ENCODE results near the gene LYST.
"Not testable (repeated sequence)": the region's sequence is repeated elsewhere in the genome, so short reads cannot be mapped to it uniquely, and the experiment has no call there.

LYST gene

GRCh38 chr1:235637756-235638534 is 228.8 kb downstream of the LYST start:
- no peak for DNase-seq (ENCODE audit: low read depth)

GRCh38 chr1:235635938-235636662 is 230.6 kb downstream of the LYST start:
- no peak for DNase-seq (ENCODE audit: low read depth)

DNA sequence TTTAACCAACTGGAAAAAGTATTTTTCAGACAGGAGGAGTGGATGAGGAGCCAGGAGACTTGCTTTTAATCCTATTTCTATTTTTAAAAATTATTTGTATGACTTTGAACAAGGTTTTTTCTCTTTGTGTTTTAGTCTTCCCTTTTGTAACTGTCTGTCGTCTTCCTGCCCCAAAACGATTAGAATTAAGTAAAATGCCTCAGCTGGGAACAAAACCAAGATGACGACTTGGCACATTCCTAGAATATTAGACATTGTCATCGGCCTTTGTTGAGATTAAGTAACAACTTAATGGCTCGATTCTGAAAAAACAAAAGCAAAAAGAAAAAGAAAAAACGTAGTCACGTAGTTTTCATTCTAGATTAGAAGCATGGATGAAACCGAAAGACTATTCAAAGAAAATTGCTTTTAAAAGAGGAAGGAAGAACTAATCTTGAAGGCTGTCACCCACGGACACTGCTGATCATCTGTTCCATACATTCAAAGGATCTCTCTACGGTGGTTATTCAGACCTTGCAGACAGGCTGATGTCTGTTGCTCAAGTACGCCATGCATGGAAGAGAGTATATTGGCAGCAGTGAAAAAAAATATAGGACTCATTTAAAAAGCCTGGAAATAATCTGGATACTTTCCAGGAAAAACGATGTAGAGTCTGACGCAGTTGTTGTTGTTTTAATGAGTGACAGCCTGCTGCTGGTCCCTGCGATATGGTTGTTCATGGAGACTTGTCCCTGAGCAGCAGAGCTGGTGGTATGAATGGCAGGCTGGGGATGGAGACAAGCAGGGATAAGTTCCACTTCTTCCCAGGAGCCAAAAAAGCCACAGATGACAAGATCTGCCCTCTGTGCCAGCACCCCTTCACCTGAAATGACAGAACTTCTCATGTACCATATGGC is 234.0 kb downstream of the LYST start:
- DNase-seq (ENCODE audit: low read depth) = no peak

GRCh38 chr1:235631816-235632215 is 234.9 kb downstream of the LYST start:
- DNase-seq (ENCODE audit: low read depth) = no peak

DNA sequence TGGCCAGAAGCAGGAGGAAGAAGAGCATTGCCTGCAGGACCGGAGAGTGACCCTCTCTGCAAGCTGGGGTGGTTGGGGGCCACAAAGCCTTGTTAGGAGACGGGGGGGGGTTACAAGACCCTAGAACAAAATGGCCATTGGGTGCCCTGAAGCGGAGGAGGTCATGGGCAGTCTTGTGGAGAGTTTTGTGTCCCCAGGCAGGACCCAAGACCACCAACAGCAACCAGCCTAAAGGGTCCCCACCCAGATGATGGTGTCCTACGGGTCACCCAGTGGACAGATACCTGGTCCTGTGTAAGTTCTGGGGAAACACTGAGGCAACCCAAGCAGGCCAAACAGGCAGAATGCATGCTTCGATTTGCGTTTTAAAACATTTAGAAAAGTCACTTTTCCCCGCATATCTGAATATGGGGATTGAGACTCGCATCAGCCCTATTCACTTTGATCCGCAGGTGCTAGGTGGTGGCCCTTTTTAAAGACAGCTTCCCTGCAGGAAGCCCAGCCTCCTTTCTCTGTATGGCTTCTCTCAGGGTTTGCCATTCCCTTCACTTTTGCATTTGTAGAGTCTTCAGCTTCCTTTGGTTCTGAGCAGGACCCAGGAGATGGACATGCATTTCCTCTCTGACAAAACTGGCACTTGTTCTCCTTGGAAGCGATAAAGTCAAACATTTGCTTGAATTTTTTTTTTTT is 238.2 kb downstream of the LYST start:
- DNase-seq (ENCODE audit: low read depth) = no peak

- DNase-seq (ENCODE audit: low read depth) = no peak
Observed at GRCh38 chr1:235625831-235626230, 240.9 kb downstream of the LYST start.

DNA sequence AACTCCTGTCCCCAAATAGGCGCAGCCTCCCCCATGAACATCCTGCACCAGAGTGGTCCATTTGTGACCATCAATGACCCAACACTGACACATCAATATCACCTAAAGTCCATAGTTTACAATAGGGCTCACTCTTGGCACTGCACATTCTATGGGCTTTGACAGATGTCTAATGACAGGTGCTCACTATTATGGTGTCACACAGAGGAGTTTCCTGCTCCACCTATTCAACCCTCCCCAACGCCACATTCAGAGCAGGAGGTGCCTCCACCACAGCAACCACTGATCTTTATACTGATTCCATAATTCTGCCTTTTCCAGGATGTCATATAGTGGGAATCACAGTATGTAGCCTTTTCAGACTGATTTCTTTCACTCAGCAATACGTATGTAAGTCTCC is 241.4 kb downstream of the LYST start:
- DNase-seq (ENCODE audit: low read depth) = no peak

GRCh38 chr1:235624721-235625333 is 241.9 kb downstream of the LYST start:
- DNase-seq (ENCODE audit: low read depth) = no peak

- DNase-seq (ENCODE audit: low read depth) = no peak
Observed at GRCh38 chr1:235622936-235623779, 243.5 kb downstream of the LYST start.

- DNase-seq (ENCODE audit: low read depth) = not testable (repeated sequence)
Observed at GRCh38 chr1:235619149-235619548, 247.6 kb downstream of the LYST start.

DNA sequence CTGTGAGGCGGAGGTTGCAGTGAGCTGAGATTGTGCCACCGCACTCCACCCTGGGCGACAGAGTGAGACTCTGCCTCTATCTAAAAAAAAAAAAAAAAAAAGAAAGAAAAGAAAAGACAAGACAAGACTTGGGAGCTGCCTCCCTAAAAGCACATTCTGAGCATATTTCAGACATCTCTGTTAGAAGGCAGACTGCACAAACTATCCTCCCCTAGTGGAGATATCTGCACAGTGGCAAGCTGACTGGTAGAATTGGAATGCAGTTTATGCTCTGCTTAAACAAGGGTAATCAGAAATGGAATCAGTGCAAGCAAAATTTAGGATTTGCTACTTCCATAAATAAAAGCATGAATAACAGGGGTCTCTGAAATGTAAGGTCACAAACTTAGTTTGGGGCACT is 248.9 kb downstream of the LYST start:
- DNase-seq (ENCODE audit: low read depth) = no peak

DNA sequence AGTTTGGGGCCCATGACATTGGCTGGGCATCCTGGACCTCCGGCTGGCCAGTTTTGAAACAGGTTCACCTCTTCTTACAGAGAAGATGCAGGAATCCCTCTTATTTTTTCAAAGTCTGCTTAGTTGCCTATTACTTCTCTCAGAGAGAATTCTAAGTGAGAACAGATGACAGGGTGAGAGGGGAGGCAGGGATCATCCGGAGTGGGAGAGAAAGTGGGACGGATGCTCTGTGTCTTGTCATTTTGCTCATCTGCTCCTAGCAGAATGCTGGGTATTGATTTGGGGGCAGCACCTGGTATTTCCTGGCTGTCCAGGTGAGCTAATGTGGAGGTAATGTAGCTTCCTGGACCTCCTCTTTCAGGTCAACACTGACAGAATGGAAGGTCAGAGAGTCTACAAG is 249.6 kb downstream of the LYST start:
- DNase-seq (ENCODE audit: low read depth) = no peak

GRCh38 chr1:235614442-235614954 is 252.2 kb downstream of the LYST start:
- DNase-seq (ENCODE audit: low read depth) = no peak

- no peak for DNase-seq (ENCODE audit: low read depth)
Observed at GRCh38 chr1:235613602-235614001, 253.1 kb downstream of the LYST start.

DNA sequence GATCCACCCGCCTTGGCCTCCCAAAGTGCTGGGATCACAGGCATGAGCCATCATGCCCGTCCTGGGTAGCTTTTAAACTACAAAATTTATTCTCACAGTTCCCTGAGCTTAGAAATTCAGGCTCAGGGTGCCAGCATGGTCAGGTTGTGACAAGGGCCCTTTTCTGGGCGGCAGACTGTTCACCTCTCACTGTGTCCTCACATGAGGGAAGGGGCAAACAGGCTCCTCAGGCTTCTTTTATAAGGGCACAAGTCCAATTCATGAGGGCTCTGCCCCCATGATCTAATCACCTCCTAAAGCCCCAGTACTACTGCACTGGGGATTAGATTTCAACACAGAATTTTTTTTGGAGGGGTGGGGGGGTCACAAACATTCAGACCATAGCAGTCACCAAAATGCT is 253.9 kb downstream of the LYST start:
- DNase-seq (ENCODE audit: low read depth) = no peak

Data from activated T-helper 1 cell treated with Interleukin-2 at 50 U/mL for 16 hours (primary cell).